Activated CD8-positive, alpha-beta T cell treated with anti-CD3 and anti-CD28 coated beads, Interleukin-2, amount 10 ng/mL, durations not matched to agents 7 days and 5 days (primary cell): Measurements from ENCODE around the gene ARHGAP35. TPM values are rescaled to one million over a fixed set of nuclear protein-coding genes. Genes with fewer than 3 reads are reported as not detected.
"Not testable (repeated sequence)": the region's sequence is repeated elsewhere in the genome, so short reads cannot be mapped to it uniquely, and the experiment has no call there.

Experiments
- ATAC-seq: fragments of 150-1000 bp; cut with Tn5 transposase; one replicate; pipeline ENCODE4 v1.10.0; 2021; ENCODE audit warnings: moderate library complexity
- CTCF ChIA-PET: fragments of 350-600 bp; sonication (Branson Sonifier 250); formaldehyde crosslinking; loops from one replicate; lab custom pipeline; 2021; ENCODE audit warnings: antibody characterized with exemption; lab: Charles Lee
- POLR2A ChIA-PET: fragments of 350-600 bp; sonication (Branson Sonifier 250); formaldehyde crosslinking; loops from one replicate; lab custom pipeline; 2021; ENCODE audit warnings: antibody characterized with exemption; lab: Charles Lee
- DNase-seq: peaks from one replicate; pipeline ENCODE4 v3.0.0-alpha.2; 2020
- H3K27ac Mint-ChIP-seq: one replicate; pipeline ENCODE4 v1.8.0; 2021; ENCODE audit warnings: mild to moderate bottlenecking, mixed read lengths
- H3K27me3 Mint-ChIP-seq: one replicate; pipeline ENCODE4 v1.8.0; 2021; ENCODE audit warnings: low read depth, mixed read lengths
- H3K36me3 Mint-ChIP-seq: one replicate; pipeline ENCODE4 v1.8.0; 2021; ENCODE audit warnings: low read depth, mixed read lengths
- H3K4me1 Mint-ChIP-seq: one replicate; pipeline ENCODE4 v1.8.0; 2021; ENCODE audit warnings: low read depth, mixed read lengths
- H3K4me3 Mint-ChIP-seq: one replicate; pipeline ENCODE4 v1.8.0; 2021; ENCODE audit warnings: mild to moderate bottlenecking, mixed read lengths
- H3K9me3 Mint-ChIP-seq: one replicate; pipeline ENCODE4 v1.8.0; 2022; ENCODE audit warnings: mixed read lengths; ENCODE audit not compliant: insufficient read depth
- total RNA-seq, 2 experiments: library from RNA; stranded (reverse); gene quantifications; one replicate each; pipeline ENCODE4 v1.2.3, GENCODE V29; 2021

ARHGAP35 gene
- total RNA-seq, 2 experiments from 2014 or later: 23.9 to 24.1 TPM

- no peaks in the 10 kb centered on the region for H3K9me3 Mint-ChIP-seq
- peaks cover 8% of the 10 kb centered on the region for H3K36me3 Mint-ChIP-seq
- H3K4me1 Mint-ChIP-seq: peaks cover 24% of the 10 kb centered on the region
- POLR2A ChIA-PET: interaction anchor here (0.6 to 1.7 kb wide), 3 partner anchors 21 to 252 kb away, joined by 3 to 4 read pairs (median 4); partner anchors contain the start of gene ZC3H4
- DNase-seq (no peak), ATAC-seq (no peak)
- CTCF ChIA-PET: interaction anchor here (0.8 to 1.3 kb wide), 5 partner anchors 103 to 382 kb away, joined by 3 to 4 read pairs (median 3); no protein-coding TSS in a partner anchor
- H3K27me3 Mint-ChIP-seq: no peaks in the 10 kb centered on the region
- H3K4me3 Mint-ChIP-seq: no peak overlapping the region
- no peak overlapping the region for H3K27ac Mint-ChIP-seq
Observed at GRCh38 chr19:46861691-46862502, 1.1 kb downstream of the ARHGAP35 start.

- Mint-ChIP-seq H3K27me3 (no peaks in the 10 kb centered on the region), H3K4me3 (no peak overlapping the region), H3K9me3 (no peaks in the 10 kb centered on the region), H3K4me1 (peaks cover 22% of the 10 kb centered on the region), H3K36me3 (peaks cover 8% of the 10 kb centered on the region), H3K27ac (no peak overlapping the region)
- DNase-seq (no peak), ATAC-seq (no peak)
- ChIA-PET POLR2A (interaction anchor here (0.6 to 1.1 kb wide), 2 partner anchors 22 to 128 kb away, joined by 3 to 4 read pairs; no protein-coding TSS in a partner anchor), CTCF (interaction anchor here (0.8 to 1.0 kb wide), 4 partner anchors 103 to 382 kb away, joined by 3 to 4 read pairs (median 3); no protein-coding TSS in a partner anchor)
Observed at GRCh38 chr19:46862503-46862834, 1.7 kb downstream of the ARHGAP35 start.

GRCh38 chr19:46862974-46863632 lies 2.3 kb downstream of the ARHGAP35 start:
- POLR2A ChIA-PET: no interaction called here
- ATAC-seq (no peak), DNase-seq (no peak)
- Mint-ChIP-seq H3K27ac (no peak overlapping the region), H3K27me3 (no peaks in the 10 kb centered on the region), H3K36me3 (peaks cover 8% of the 10 kb centered on the region), H3K9me3 (no peaks in the 10 kb centered on the region), H3K4me3 (no peak overlapping the region), H3K4me1 (peaks cover 25% of the 10 kb centered on the region)
- CTCF ChIA-PET: interaction anchor here (1.0 to 1.1 kb wide), 3 partner anchors 12 to 150 kb away, joined by 3 to 6 read pairs (median 4); partner anchors contain the start of gene AP2S1

GRCh38 chr19:46863818-46864629 lies 3.2 kb downstream of the ARHGAP35 start:
- CTCF ChIA-PET: interaction anchor here (1.0 to 1.1 kb wide), 2 partner anchors 13 to 127 kb away, joined by 4 to 6 read pairs; partner anchors contain the start of gene AP2S1
- H3K4me1 Mint-ChIP-seq: peaks cover 25% of the 10 kb centered on the region
- no peaks in the 10 kb centered on the region for H3K27me3 Mint-ChIP-seq
- POLR2A ChIA-PET: no interaction called here
- DNase-seq: no peak
- no peak overlapping the region for H3K27ac Mint-ChIP-seq
- H3K36me3 Mint-ChIP-seq: peaks cover 4% of the 10 kb centered on the region
- no peak overlapping the region for H3K4me3 Mint-ChIP-seq
- H3K9me3 Mint-ChIP-seq: no peaks in the 10 kb centered on the region
- ATAC-seq: no peak

- Mint-ChIP-seq H3K27ac (no peak overlapping the region), H3K4me3 (no peak overlapping the region), H3K4me1 (peaks cover 22% of the 10 kb centered on the region), H3K27me3 (no peaks in the 10 kb centered on the region), H3K36me3 (peaks cover 2% of the 10 kb centered on the region), H3K9me3 (no peaks in the 10 kb centered on the region)
- ATAC-seq (no peak), DNase-seq (no peak)
- ChIA-PET POLR2A (no interaction called here), CTCF (interaction anchor here (1.3 to 2.1 kb wide), 2 partner anchors 125 to 147 kb away, joined by 5 to 6 read pairs; no protein-coding TSS in a partner anchor)
Observed at GRCh38 chr19:46866407-46867136, 5.8 kb downstream of the ARHGAP35 start.

- Mint-ChIP-seq H3K27me3 (no peaks in the 10 kb centered on the region), H3K4me3 (no peak overlapping the region), H3K9me3 (no peaks in the 10 kb centered on the region), H3K27ac (no peak overlapping the region), H3K4me1 (peaks cover 22% of the 10 kb centered on the region), H3K36me3 (peaks cover 2% of the 10 kb centered on the region)
- ATAC-seq (no peak), DNase-seq (no peak)
- POLR2A ChIA-PET: no interaction called here
- CTCF ChIA-PET: interaction anchor here (2.1 kb wide), 1 partner anchor 146 kb away, joined by 6 read pairs; no protein-coding TSS in a partner anchor
Observed at GRCh38 chr19:46867170-46867569, 6.4 kb downstream of the ARHGAP35 start.

GRCh38 chr19:46868025-46868802 lies 7.4 kb downstream of the ARHGAP35 start:
- no peak overlapping the region for H3K27ac Mint-ChIP-seq
- POLR2A ChIA-PET: no interaction called here
- H3K27me3 Mint-ChIP-seq: no peaks in the 10 kb centered on the region
- H3K4me3 Mint-ChIP-seq: no peak overlapping the region
- H3K9me3 Mint-ChIP-seq: no peaks in the 10 kb centered on the region
- ATAC-seq: no peak
- no peak for DNase-seq
- peaks cover 2% of the 10 kb centered on the region for H3K36me3 Mint-ChIP-seq
- H3K4me1 Mint-ChIP-seq: peaks cover 22% of the 10 kb centered on the region
- CTCF ChIA-PET: interaction anchor here (2.1 kb wide), 1 partner anchor 145 kb away, joined by 6 read pairs; no protein-coding TSS in a partner anchor

- H3K4me3 Mint-ChIP-seq, DNase-seq, H3K27me3 Mint-ChIP-seq, CTCF ChIA-PET, H3K9me3 Mint-ChIP-seq, H3K27ac Mint-ChIP-seq, ATAC-seq, POLR2A ChIA-PET, H3K36me3 Mint-ChIP-seq: not testable (repeated sequence)
- H3K4me1 Mint-ChIP-seq: peaks cover 14% of the 10 kb centered on the region
Observed at GRCh38 chr19:46871173-46871572, 10.4 kb downstream of the ARHGAP35 start.

GRCh38 chr19:46872967-46873366 lies 12.2 kb downstream of the ARHGAP35 start:
- Mint-ChIP-seq H3K4me1 (peaks cover 8% of the 10 kb centered on the region), H3K4me3 (no peak overlapping the region), H3K27ac (no peak overlapping the region), H3K27me3 (no peaks in the 10 kb centered on the region), H3K36me3 (no peaks in the 10 kb centered on the region), H3K9me3 (no peaks in the 10 kb centered on the region)
- ATAC-seq (no peak), DNase-seq (no peak)
- ChIA-PET CTCF (interaction anchor here (0.7 kb wide), 1 partner anchor 159 kb away, joined by 3 read pairs; no protein-coding TSS in a partner anchor), POLR2A (no interaction called here)

- POLR2A ChIA-PET: no interaction called here
Observed at GRCh38 chr19:46875234-46875633, 14.4 kb downstream of the ARHGAP35 start.

More at GRCh38 chr19:46875234-46875633, 14.4 kb downstream of the ARHGAP35 start:
- Mint-ChIP-seq H3K27ac (no peak overlapping the region), H3K4me1 (peaks cover 5% of the 10 kb centered on the region), H3K27me3 (no peaks in the 10 kb centered on the region), H3K9me3 (no peaks in the 10 kb centered on the region), H3K4me3 (no peak overlapping the region), H3K36me3 (no peaks in the 10 kb centered on the region)
- DNase-seq: no peak
- CTCF ChIA-PET: no interaction called here
- no peak for ATAC-seq
